GM10266 (cell line): ENCODE results near the gene PRMT7.

Experiments used
- DNase-seq: peaks from one replicate; pipeline ENCODE4 v3.0.0; 2012; ENCODE audit errors: extremely low spot score
- CTCF ChIP-seq: IDR thresholded peaks from 2 replicates; pipeline ENCODE4 v1.5.1; 2012; ENCODE audit warnings: mild to moderate bottlenecking, low read depth; ENCODE audit not compliant: control insufficient read depth, insufficient read depth; ENCODE audit errors: missing control alignments

Gene PRMT7

GRCh38 chr16:68360956-68361355 lies 50.1 kb downstream of the PRMT7 start:
- no peak for DNase-seq
- no peak for TF ChIP-seq CTCF

GRCh38 chr16:68361485-68361884 lies 50.7 kb downstream of the PRMT7 start:
- DNase-seq = no peak
- no peak for TF ChIP-seq CTCF

- no peak for TF ChIP-seq CTCF
- DNase-seq = no peak
Measured at GRCh38 chr16:68362262-68362913, 51.6 kb downstream of the PRMT7 start.

GRCh38 chr16:68362947-68363657 lies 52.3 kb downstream of the PRMT7 start:
- no peak for TF ChIP-seq CTCF
- DNase-seq = no peak

- no peak for DNase-seq
- TF ChIP-seq CTCF = no peak
Measured at GRCh38 chr16:68363658-68364521, 53.1 kb downstream of the PRMT7 start.

GRCh38 chr16:68364561-68364998 lies 53.8 kb downstream of the PRMT7 start:
- no peak for TF ChIP-seq CTCF
- no peak for DNase-seq
